HG03159 (cell line): Measurements from ENCODE around the gene VPS52.

Experiments used
- ATAC-seq: cut with Tn5 transposase; IDR thresholded peaks from one replicate; pipeline ENCODE4 v1.9.1; 2021; ENCODE audit warnings: mild to moderate bottlenecking, moderate library complexity; ENCODE audit not compliant: unreplicated experiment

The VPS52 gene, protein sequence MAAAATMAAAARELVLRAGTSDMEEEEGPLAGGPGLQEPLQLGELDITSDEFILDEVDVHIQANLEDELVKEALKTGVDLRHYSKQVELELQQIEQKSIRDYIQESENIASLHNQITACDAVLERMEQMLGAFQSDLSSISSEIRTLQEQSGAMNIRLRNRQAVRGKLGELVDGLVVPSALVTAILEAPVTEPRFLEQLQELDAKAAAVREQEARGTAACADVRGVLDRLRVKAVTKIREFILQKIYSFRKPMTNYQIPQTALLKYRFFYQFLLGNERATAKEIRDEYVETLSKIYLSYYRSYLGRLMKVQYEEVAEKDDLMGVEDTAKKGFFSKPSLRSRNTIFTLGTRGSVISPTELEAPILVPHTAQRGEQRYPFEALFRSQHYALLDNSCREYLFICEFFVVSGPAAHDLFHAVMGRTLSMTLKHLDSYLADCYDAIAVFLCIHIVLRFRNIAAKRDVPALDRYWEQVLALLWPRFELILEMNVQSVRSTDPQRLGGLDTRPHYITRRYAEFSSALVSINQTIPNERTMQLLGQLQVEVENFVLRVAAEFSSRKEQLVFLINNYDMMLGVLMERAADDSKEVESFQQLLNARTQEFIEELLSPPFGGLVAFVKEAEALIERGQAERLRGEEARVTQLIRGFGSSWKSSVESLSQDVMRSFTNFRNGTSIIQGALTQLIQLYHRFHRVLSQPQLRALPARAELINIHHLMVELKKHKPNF

GRCh38 chr6:33271468-33272274 lies at the start of gene VPS52, which contains the start of gene RPS18:
Gene VPS52, minus strand, starts transcription at chr6:33271876. Its CDS starts 201 bp downstream, at chr6:33271675.
Gene RPS18, plus strand, starts transcription at chr6:33272075. Its CDS starts 45 bp downstream, at chr6:33272120.
- peak; percentile 75 for ATAC-seq

DNA sequence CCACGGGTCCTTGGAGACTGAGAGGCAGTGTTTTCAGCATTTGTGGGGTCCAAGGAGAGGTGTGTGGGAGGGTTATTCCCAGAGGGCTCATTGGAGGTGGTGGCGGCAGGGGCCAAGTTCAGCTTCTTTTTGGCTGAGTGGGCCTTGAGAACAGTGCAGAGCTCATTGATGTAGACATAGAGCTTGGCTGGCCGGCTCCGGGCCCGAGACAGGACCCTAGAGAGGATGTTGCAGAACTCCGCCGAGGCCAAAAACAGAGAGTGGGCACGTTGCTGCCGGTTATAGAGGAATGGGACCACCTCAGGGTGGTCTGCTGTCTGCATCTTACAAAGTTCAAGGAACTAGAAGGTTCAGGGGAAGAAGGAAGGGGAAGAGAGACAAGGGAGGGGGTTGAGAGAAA lies 49.6 kb upstream of the VPS52 start:
- ATAC-seq, result no peak

DNA sequence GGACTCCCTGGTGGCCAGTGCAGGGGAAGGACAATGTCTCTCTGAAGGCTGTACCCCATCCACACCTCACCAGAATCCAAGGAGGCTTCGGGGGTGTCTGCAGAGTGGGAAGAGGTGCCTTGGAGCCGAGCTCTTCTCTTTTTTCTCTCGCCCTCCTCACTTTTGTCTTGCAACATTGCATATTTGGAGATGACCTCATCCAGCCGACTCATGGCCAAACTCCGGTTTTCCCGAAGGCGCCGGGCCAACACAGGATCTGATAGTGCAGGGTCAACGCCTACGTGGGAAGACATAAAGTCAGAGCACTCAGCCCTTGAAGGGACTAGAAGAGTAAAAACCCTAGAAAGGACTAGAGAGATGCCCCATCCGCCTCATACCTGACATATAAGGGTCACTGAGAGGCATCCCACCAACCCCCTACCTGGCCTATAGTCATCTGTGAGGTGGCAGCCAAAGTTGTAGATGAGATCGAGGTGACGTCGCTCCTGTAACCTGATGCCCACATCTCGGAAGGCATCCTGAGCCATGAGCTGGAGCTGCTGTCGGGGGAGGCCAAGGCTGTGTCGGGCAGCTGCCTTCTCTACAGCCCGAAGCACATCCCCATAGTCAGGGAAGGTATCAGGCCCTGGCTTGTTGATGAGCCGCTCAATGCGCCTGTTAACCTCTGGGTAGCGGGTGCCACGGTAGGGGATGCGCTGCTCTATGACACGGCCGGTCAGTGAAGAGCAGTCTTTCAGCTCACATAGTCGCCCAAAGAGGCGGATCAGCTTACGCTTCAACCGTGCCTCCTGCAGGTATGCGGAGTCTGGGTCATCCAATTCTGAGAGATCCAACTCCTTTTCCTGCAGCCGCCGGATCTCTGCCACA lies 48.9 kb upstream of the VPS52 start:
- no peak for ATAC-seq

DNA sequence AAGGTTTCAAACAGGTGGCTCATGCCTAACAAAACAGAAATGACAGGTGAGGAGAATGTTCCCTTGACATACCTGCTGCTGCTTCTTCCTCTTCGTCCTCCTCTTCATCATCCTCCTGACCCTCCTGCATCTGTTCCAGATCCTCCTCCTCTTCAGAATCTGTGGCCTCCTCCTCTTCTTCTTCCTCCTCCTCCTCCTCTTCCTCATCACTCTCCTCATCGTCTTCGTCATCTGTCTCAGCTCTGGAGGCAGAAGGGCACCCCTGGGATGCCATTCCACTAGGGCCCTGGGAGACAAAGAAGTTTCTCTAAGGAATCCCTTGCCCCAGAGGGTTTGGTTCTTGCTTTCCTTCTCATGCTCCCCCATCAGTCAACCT lies 48.3 kb upstream of the VPS52 start:
- ATAC-seq, result no peak

DNA sequence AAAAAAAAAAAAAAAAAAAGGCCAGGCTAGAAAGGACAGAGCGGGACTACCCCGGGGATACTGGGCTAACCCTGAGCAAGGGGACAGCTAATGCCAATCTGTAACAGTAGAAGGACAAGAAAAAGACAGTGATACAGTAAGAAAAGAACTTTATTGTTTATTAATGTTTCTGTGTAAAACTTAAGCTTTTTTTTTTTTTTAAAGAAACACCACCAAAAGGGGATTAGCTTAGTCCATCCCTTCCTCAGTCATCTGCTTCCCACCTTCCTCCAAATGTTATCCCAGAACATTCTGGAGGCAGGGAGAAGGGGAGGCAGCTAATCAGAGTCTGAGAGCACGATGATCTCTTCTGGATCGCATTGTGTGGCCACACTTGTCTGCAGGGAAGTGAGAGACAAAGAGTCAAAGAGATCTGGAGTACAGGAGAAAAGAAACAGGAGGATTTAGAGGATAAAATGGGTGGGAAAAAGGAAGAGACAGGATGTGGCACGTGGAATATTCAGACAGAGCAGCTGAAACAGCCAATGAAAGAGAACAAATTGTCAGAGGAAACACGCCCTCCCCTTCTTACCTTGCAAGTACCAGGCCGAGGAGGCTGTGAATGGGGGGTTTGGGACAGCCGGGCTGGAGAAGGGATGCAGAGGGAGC lies 46.9 kb upstream of the VPS52 start:
- no peak for ATAC-seq

DNA sequence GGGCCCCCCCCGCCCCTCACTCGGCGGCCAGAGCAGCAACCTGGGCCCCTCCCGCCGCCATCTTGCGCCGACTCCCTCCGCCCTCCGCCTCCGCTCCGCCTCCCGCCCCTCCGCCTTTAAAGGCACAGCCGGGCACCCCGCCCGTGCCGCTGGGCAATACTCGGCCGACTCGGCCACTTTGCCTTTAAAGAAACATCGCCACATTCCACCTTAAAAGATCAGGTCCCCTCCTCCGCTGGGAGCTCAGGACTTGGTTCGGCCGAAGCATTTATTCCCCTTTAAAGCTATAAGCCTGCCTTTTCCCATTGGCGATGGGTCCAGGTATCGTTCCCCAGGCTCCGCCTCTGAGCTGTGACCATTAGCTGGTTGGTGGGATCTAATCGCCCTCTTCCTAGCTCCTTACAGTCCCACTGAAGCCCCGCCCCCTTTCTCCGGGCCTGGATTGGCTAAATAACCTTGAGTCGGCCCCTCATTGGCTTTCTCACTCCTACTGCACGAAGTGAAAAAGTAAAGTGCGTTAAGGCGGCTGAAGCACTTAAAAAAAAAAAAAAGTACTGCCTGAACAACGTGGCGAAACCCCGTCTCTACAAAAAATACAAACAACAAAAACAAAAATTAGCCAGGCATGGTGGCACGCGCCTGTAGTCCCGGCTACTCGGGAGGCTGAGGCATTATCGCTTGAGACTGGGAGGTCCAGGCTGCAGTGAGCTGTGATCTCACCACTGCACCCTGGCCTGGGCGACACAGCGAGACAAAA lies 46.2 kb upstream of the VPS52 start, which contains the start of gene ZBTB22:
Gene ZBTB22 (minus strand): TSS at position 76 of the 757 bp plus-strand sequence. CDS start 828 bp downstream, outside the sequence.
- ATAC-seq, result peak; percentile 51

- ATAC-seq, result no peak
Observed at GRCh38 chr6:33317419-33317668, 45.7 kb upstream of the VPS52 start.

- ATAC-seq, result no peak
Observed at GRCh38 chr6:33316603-33317418, 45.1 kb upstream of the VPS52 start.

DNA sequence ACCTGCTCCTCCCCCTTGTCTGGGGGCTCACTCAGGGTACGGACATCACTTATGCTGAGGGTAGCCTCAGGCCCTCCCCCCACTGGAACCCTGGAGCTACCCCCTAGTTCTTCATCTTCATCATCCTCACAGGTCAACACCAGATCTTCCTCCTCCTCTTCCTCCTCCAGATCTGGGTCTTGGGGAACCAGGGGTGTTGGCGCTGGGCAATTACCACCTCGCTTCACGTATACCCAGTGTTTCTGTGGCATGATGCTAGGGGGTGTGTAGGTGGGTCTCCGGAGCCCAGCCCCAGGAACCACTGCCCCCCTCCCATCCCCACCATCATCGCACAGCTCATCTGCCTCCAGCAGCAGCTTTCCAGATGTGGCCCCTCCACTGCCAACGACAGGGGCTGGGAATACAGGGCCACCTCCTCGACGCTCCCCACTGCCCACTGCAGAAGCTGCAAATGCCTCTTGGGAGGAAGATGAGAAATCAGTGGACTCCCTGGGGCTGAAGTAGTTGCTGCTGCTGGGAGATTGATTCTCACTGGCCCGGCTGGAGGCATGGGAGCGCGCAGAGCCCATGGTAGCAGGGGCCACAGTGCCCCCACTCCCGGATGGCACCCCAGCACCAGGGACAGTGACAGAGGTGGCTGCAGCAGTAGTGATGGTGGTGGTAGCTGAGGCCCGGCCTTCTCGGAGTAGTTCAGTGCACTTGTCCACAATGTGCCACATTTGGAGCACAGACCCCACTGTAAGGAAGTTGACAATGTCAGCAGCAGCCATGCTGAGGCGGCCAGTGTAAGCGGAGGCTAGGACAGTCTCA lies 44.3 kb upstream of the VPS52 start:
- no peak for ATAC-seq

- ATAC-seq, result no peak
Observed at GRCh38 chr6:33314943-33315792, 43.5 kb upstream of the VPS52 start.

DNA sequence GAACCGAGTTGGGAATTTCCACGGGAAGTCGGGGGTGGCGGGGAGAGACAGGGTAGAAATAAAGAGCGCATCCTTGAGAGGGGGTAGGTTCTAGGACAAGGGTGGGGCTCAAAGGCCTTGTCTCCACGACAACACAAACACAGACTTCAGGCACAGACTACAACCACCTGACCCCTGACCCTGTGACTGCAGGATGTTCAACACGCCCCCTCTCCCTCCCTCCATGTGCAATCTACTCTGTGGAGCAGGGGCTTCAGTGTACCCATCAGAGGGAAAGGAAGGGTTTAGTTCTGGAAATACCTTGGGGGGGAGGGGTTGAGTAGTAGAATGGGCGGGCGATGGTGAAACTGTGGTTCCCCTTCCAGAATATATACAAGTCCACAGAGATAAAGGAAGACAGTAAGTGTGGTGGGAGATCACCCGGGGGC lies 42.9 kb upstream of the VPS52 start:
- no peak for ATAC-seq

DNA sequence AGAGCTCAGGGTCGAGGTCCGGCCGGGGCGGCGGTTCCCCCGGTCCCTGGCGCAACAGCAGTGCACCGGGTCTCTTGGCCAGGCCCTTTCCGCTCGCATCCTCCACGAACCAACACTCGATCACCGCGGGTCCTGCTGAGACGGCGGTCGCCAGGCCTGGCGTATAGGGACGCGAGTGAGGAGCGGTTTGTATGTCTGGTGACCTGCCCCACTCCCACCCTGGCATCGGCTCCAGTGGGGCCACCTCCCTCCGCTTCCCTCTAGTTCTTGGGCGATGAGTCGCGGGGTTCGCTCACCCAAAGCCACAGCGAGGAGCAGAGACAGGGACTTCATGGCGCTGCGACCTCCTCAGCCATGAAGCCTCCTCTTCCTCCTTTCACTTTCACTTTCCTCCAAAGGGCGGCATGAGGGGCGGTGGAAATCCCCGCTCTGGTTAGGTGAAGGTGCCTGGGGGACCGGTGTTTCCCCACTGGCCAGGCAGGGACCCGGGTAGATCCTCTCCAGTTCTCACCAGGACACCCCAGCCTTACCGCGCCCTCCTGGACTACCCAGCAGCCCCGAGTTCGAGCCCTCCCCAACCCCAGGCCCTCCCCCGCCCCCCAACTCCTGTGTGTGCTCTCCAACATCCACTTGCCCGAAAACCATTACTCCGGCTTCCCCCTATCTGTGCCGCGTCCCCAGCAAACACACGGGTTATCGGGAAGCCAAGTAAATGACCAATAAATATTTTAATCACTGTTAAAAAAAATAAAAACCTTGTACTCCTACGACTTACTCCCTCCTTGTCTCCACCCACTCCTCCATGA lies 42.2 kb upstream of the VPS52 start, which contains the start of gene TAPBP:
Gene TAPBP (minus strand): TSS at position 370 of the 806 bp plus-strand sequence. CDS start 37 bp downstream, at position 333.
- peak; percentile 38 for ATAC-seq

DNA sequence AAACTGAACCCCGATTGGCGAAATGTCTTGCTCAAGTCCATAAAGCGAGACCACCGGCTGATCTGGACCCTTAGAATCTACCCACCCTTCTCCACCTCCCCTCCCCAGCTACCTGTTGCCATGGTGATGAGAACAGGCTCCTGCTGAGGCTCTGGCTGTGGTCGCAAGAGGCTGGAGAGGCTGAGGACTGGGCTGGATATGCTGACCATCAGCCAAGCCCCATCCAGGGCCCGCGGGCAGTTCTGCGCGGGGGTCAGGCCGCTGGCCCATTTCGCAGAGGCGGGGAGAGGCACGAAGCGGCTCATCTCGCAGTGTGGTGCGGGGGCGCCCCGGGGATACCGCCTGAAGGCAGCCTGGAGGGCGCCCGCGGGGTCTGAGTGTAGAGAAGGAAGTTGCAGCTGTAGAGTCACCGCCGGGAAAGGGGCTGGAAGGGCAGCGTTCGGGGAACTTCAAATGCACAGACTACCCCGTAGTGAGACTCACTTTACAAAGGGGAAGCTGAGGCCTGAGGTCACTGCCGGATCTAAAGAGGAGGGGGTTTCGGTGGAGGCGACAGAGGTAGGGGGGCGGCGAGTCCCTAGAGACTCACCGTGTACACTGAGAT lies 41.5 kb upstream of the VPS52 start:
- peak; percentile 0 for ATAC-seq

GRCh38 chr6:33312361-33313104 lies 40.9 kb upstream of the VPS52 start:
- peak; percentile 35 for ATAC-seq

GRCh38 chr6:33306356-33306755 lies 34.7 kb upstream of the VPS52 start:
- ATAC-seq, result no peak
